ENCODE measurements around the gene SUCO. TPM values are rescaled to one million over a fixed set of nuclear protein-coding genes. Genes with fewer than 3 reads are reported as not detected.

Gene SUCO
- total RNA-seq, 2 experiments from 2014 or later = 22.9 to 42.3 TPM

GRCh38 chr1:172609528-172609927 is 76.6 kb downstream of the SUCO start:
- CTCF ChIA-PET (ENCODE audit: unreplicated experiment) = no interaction called here
- no peaks in the 10 kb centered on the region for H3K79me2 ChIP-seq (ENCODE audit: insufficient read depth, low read depth, low read length)
- H4K20me1 ChIP-seq (ENCODE audit: insufficient read depth, low read length) = no peaks in the 10 kb centered on the region
- H2AFZ ChIP-seq (ENCODE audit: low read length) = no peak overlapping the region
- H3K4me2 ChIP-seq (ENCODE audit: low read length) = no peak overlapping the region
- no peak overlapping the region for H3K27ac ChIP-seq (ENCODE audit: low read depth, low read length, poor library complexity, severe bottlenecking)
- no peaks in the 10 kb centered on the region for H3K9me3 ChIP-seq (ENCODE audit: low read length)
- TF ChIP-seq EZH2phosphoT487 (IDR thresholded peaks at IDR 0.05; ENCODE audit: borderline replicate concordance, low read depth, low read length) = no peak
- TF ChIP-seq CTCF (conservative IDR thresholded peaks at IDR 0.05; ENCODE audit: low read length) = peak; percentile 74
- DNase-seq (ENCODE audit: low spot score) = peak; percentile 12
- BruUV-seq (replicated peaks) = no TSS peak
- intact Hi-C loops (cut with micrococcal nuclease; ENCODE audit: unreplicated experiment) = loop anchor here (5.0 to 10.0 kb wide), 2 partner anchors 108 to 155 kb away; no protein-coding TSS in a partner anchor
- no peak overlapping the region for H3K4me3 ChIP-seq (ENCODE audit: low read depth, low read length, poor library complexity, severe bottlenecking)
- POLR2A ChIA-PET = interaction anchor here (0.5 to 0.7 kb wide), 2 partner anchors 23 to 293 kb away, joined by 3 to 7 read pairs; no protein-coding TSS in a partner anchor
- no peaks in the 10 kb centered on the region for H3K4me1 ChIP-seq (ENCODE audit: insufficient read depth, low read length, poor library complexity, severe bottlenecking)
- H3K36me3 ChIP-seq (ENCODE audit: insufficient read depth, low read length) = peaks cover 45% of the 10 kb centered on the region
- H3K9me2 ChIP-seq (ENCODE audit: insufficient read depth, low read length) = no peaks in the 10 kb centered on the region

- BruUV-seq (replicated peaks) = no TSS peak
- no peak for DNase-seq (ENCODE audit: low spot score)
- H3K4me3 ChIP-seq (ENCODE audit: low read depth, low read length, poor library complexity, severe bottlenecking) = no peak overlapping the region
- no peaks in the 10 kb centered on the region for H3K9me3 ChIP-seq (ENCODE audit: low read length)
- no peaks in the 10 kb centered on the region for H3K79me2 ChIP-seq (ENCODE audit: insufficient read depth, low read depth, low read length)
- H3K27ac ChIP-seq (ENCODE audit: low read depth, low read length, poor library complexity, severe bottlenecking) = no peak overlapping the region
- H3K9me2 ChIP-seq (ENCODE audit: insufficient read depth, low read length) = no peaks in the 10 kb centered on the region
- H3K4me2 ChIP-seq (ENCODE audit: low read length) = no peak overlapping the region
- H3K36me3 ChIP-seq (ENCODE audit: insufficient read depth, low read length) = peaks cover 35% of the 10 kb centered on the region
- intact Hi-C loops (cut with micrococcal nuclease; ENCODE audit: unreplicated experiment) = no loop called here
- ChIA-PET POLR2A (no interaction called here), CTCF (ENCODE audit: unreplicated experiment) (no interaction called here)
- no peak for TF ChIP-seq CTCF (conservative IDR thresholded peaks at IDR 0.05; ENCODE audit: low read length)
- no peak for TF ChIP-seq EZH2phosphoT487 (IDR thresholded peaks at IDR 0.05; ENCODE audit: borderline replicate concordance, low read depth, low read length)
- H4K20me1 ChIP-seq (ENCODE audit: insufficient read depth, low read length) = no peaks in the 10 kb centered on the region
- no peaks in the 10 kb centered on the region for H3K4me1 ChIP-seq (ENCODE audit: insufficient read depth, low read length, poor library complexity, severe bottlenecking)
- no peak overlapping the region for H2AFZ ChIP-seq (ENCODE audit: low read length)
Observed at GRCh38 chr1:172612478-172612877, 79.5 kb downstream of the SUCO start.

GRCh38 chr1:172613294-172613693 is 80.3 kb downstream of the SUCO start:
- H3K4me1 ChIP-seq (ENCODE audit: insufficient read depth, low read length, poor library complexity, severe bottlenecking) = no peaks in the 10 kb centered on the region
- H3K9me2 ChIP-seq (ENCODE audit: insufficient read depth, low read length) = no peaks in the 10 kb centered on the region
- H4K20me1 ChIP-seq (ENCODE audit: insufficient read depth, low read length) = no peaks in the 10 kb centered on the region
- no peak for DNase-seq (ENCODE audit: low spot score)
- intact Hi-C loops (cut with micrococcal nuclease; ENCODE audit: unreplicated experiment) = no loop called here
- no peak for TF ChIP-seq EZH2phosphoT487 (IDR thresholded peaks at IDR 0.05; ENCODE audit: borderline replicate concordance, low read depth, low read length)
- no peak for TF ChIP-seq CTCF (conservative IDR thresholded peaks at IDR 0.05; ENCODE audit: low read length)
- H3K36me3 ChIP-seq (ENCODE audit: insufficient read depth, low read length) = peaks cover 30% of the 10 kb centered on the region
- BruUV-seq (replicated peaks) = no TSS peak
- no peaks in the 10 kb centered on the region for H3K9me3 ChIP-seq (ENCODE audit: low read length)
- H3K4me3 ChIP-seq (ENCODE audit: low read depth, low read length, poor library complexity, severe bottlenecking) = no peak overlapping the region
- H3K4me2 ChIP-seq (ENCODE audit: low read length) = no peak overlapping the region
- H3K27ac ChIP-seq (ENCODE audit: low read depth, low read length, poor library complexity, severe bottlenecking) = no peak overlapping the region
- H3K79me2 ChIP-seq (ENCODE audit: insufficient read depth, low read depth, low read length) = no peaks in the 10 kb centered on the region
- POLR2A ChIA-PET = no interaction called here
- no peak overlapping the region for H2AFZ ChIP-seq (ENCODE audit: low read length)
- CTCF ChIA-PET (ENCODE audit: unreplicated experiment) = no interaction called here

Measured in OCI-LY7 (cell line).